Lower leg skin (tissue), 3 donors: Measurements from ENCODE around the gene CLEC4F.

Source experiments
- POLR2A ChIP-seq, 2 donors: fragments of 450-650 bp; IDR thresholded peaks; one replicate each; pipeline ENCODE4 v1.6.1; 2016 to 2017; ENCODE audit warnings: antibody characterized with exemption in 2 of 2, mild to moderate bottlenecking in 1 of 2, moderate library complexity in 1 of 2
- TF ChIP-seq, protein P1 (sequence below), 3 donors: fragments of 450-650 bp; IDR thresholded peaks; one replicate each; pipeline ENCODE4 v1.5.1; 2016; ENCODE audit warnings: antibody characterized with exemption in 3 of 3, mild to moderate bottlenecking in 3 of 3, moderate library complexity in 2 of 3

DNA sequence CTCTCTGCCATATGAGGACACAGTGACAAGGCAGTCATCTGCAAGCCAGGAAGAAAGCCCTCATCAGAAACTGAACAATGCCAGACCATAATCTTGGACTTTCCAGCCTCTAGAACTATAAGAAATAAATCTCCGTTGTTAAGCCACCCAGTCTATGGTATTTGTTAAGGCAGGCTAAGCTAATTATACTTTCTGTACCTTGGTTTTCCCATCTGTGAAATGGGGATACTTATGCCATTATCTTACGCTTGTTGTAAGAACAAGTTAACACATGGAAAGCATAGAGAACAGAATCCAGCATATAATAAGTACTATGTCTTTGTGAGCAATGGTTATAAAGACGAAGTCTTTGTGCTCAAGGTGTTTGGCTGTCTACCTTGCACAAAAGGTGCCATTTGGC is 44.1 kb downstream of the CLEC4F start:
- TF ChIP-seq, protein P1, sequence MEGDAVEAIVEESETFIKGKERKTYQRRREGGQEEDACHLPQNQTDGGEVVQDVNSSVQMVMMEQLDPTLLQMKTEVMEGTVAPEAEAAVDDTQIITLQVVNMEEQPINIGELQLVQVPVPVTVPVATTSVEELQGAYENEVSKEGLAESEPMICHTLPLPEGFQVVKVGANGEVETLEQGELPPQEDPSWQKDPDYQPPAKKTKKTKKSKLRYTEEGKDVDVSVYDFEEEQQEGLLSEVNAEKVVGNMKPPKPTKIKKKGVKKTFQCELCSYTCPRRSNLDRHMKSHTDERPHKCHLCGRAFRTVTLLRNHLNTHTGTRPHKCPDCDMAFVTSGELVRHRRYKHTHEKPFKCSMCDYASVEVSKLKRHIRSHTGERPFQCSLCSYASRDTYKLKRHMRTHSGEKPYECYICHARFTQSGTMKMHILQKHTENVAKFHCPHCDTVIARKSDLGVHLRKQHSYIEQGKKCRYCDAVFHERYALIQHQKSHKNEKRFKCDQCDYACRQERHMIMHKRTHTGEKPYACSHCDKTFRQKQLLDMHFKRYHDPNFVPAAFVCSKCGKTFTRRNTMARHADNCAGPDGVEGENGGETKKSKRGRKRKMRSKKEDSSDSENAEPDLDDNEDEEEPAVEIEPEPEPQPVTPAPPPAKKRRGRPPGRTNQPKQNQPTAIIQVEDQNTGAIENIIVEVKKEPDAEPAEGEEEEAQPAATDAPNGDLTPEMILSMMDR (IDR thresholded peaks at IDR 0.05) = no peak
- no peak for TF ChIP-seq POLR2A (IDR thresholded peaks at IDR 0.05)
